ENCODE data around the gene APELA. TPM values are rescaled to one million over a fixed set of nuclear protein-coding genes. Genes with fewer than 3 reads are reported as not detected.
"Not testable (repeated sequence)": the region's sequence is repeated elsewhere in the genome, so short reads cannot be mapped to it uniquely, and the experiment has no call there.

Gene APELA
- total and polyA plus RNA-seq, 4 donors = 0.35 TPM; not detected in 3

GRCh38 chr4:164931551-164932324, 54.8 kb downstream of the APELA start:
- no peaks in the 10 kb centered on the region for H3K27me3 ChIP-seq (ENCODE audit: control insufficient read depth in 3 of 3, insufficient read depth in 3 of 3, low read length in 2 of 3)
- H3K27ac ChIP-seq (ENCODE audit: low read depth in 1 of 2, low read length in 1 of 2) = no peak overlapping the region
- no peak for DNase-seq
- no peaks in the 10 kb centered on the region for H3K36me3 ChIP-seq (ENCODE audit: control insufficient read depth in 4 of 4, insufficient read depth in 4 of 4, low read length in 4 of 4)
- ATAC-seq (ENCODE audit: insufficient read depth, low FRiP score) = no peak
- H3K9ac ChIP-seq (ENCODE audit: insufficient read depth in 1 of 2, low read length in 2 of 2) = no peak overlapping the region
- no peak overlapping the region for H3K4me3 ChIP-seq
- TF ChIP-seq CTCF (IDR thresholded peaks at IDR 0.05; ENCODE audit: control extremely low read depth, extremely low read depth) = no peak
- peaks cover 0 to 5% (median 0%) of the 10 kb centered on the region in 4 donors for H3K9me3 ChIP-seq (ENCODE audit: control insufficient read depth in 4 of 4, insufficient read depth in 3 of 4, low read length in 3 of 4)
- H3K4me1 ChIP-seq (ENCODE audit: control insufficient read depth in 5 of 5, insufficient read depth in 5 of 5, low read length in 5 of 5) = no peaks in the 10 kb centered on the region
- 84 to 89% methylated on average over 5 of the region's 5 CpGs for WGBS, 2 donors

- no peaks in the 10 kb centered on the region for H3K27me3 ChIP-seq (ENCODE audit: control insufficient read depth in 3 of 3, insufficient read depth in 3 of 3, low read length in 2 of 3)
- H3K36me3 ChIP-seq (ENCODE audit: control insufficient read depth in 4 of 4, insufficient read depth in 4 of 4, low read length in 4 of 4) = no peaks in the 10 kb centered on the region
- no peak for TF ChIP-seq CTCF (IDR thresholded peaks at IDR 0.05; ENCODE audit: control extremely low read depth, extremely low read depth)
- H3K4me1 ChIP-seq (ENCODE audit: control insufficient read depth in 5 of 5, insufficient read depth in 5 of 5, low read length in 5 of 5) = peaks cover 0 to 7% (median 0%) of the 10 kb centered on the region in 5 donors
- WGBS, 2 donors = 83 to 87% methylated on average over 11 of the region's 11 CpGs
- H3K9me3 ChIP-seq (ENCODE audit: control insufficient read depth in 4 of 4, insufficient read depth in 3 of 4, low read length in 3 of 4) = peaks cover 0 to 5% (median 0%) of the 10 kb centered on the region in 4 donors
- ATAC-seq (ENCODE audit: insufficient read depth, low FRiP score) (no peak), DNase-seq (no peak)
- H3K9ac ChIP-seq (ENCODE audit: insufficient read depth in 1 of 2, low read length in 2 of 2) = no peak overlapping the region
- H3K4me3 ChIP-seq = no peak overlapping the region
- no peak overlapping the region for H3K27ac ChIP-seq (ENCODE audit: low read depth in 1 of 2, low read length in 1 of 2)
These were observed 56.3 kb downstream of the APELA start for GRCh38 chr4:164933244-164933643.

GRCh38 chr4:164935363-164935762, 58.4 kb downstream of the APELA start:
- Histone ChIP-seq H3K27me3 (ENCODE audit: control insufficient read depth in 3 of 3, insufficient read depth in 3 of 3, low read length in 2 of 3) (no peaks in the 10 kb centered on the region), H3K4me1 (ENCODE audit: control insufficient read depth in 5 of 5, insufficient read depth in 5 of 5, low read length in 5 of 5) (peaks cover 0 to 7% (median 0%) of the 10 kb centered on the region in 5 donors), H3K36me3 (ENCODE audit: control insufficient read depth in 4 of 4, insufficient read depth in 4 of 4, low read length in 4 of 4) (no peaks in the 10 kb centered on the region), H3K27ac (ENCODE audit: low read depth in 1 of 2, low read length in 1 of 2) (no peak overlapping the region), H3K9me3 (ENCODE audit: control insufficient read depth in 4 of 4, insufficient read depth in 3 of 4, low read length in 3 of 4) (peaks cover 0 to 5% (median 0%) of the 10 kb centered on the region in 4 donors), H3K9ac (ENCODE audit: insufficient read depth in 1 of 2, low read length in 2 of 2) (no peak overlapping the region), H3K4me3 (no peak overlapping the region)
- TF ChIP-seq CTCF (IDR thresholded peaks at IDR 0.05; ENCODE audit: control extremely low read depth, extremely low read depth) = no peak
- no peak for ATAC-seq (ENCODE audit: insufficient read depth, low FRiP score)
- DNase-seq = no peak
- 66 to 77% methylated on average over 1 of the region's 1 CpG for WGBS, 2 donors

DNA sequence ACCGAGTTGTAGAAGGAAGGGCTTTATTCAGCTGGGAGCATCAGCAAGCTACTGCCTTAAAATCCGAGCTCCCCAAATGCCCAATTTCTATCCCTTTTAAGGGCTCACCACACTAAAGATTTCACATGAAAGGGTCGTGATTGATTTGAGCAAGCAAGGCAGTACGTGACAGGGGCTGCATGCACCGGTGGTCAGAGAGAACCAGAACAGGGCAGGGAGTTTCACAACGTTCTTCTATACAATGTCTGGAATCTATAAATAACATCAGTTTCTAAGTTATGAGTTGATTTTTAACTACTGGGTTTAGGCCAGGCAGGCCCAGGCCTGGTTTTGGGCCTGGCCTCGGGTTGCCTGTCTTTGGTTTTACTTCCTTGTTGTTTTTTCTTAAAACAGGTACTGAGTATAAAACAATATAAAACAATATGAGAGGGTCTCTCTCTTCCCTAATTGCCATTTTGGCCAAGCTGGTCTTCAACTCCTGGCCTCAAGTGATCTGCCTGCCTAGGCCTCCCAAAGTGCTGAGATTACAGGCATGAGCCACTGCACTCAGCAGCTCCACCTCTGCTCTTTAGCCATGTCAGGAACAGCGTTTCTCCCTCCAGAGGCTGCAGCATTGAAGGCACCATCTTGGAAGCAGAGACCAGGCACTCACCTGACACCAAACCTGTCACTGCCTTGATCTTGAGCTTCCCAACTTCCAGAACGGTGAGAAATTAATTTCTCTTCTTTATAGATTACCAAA, 59.1 kb downstream of the APELA start:
- not testable (repeated sequence) for H3K9me3 ChIP-seq (ENCODE audit: control insufficient read depth in 4 of 4, insufficient read depth in 3 of 4, low read length in 3 of 4); H3K4me3 ChIP-seq; DNase-seq; H3K27me3 ChIP-seq (ENCODE audit: control insufficient read depth in 3 of 3, insufficient read depth in 3 of 3, low read length in 2 of 3); H3K27ac ChIP-seq (ENCODE audit: low read depth in 1 of 2, low read length in 1 of 2); ATAC-seq (ENCODE audit: insufficient read depth, low FRiP score); H3K4me1 ChIP-seq (ENCODE audit: control insufficient read depth in 5 of 5, insufficient read depth in 5 of 5, low read length in 5 of 5); H3K9ac ChIP-seq (ENCODE audit: insufficient read depth in 1 of 2, low read length in 2 of 2); H3K36me3 ChIP-seq (ENCODE audit: control insufficient read depth in 4 of 4, insufficient read depth in 4 of 4, low read length in 4 of 4)
- WGBS, 2 donors = 79 to 90% methylated on average over 9 of the region's 9 CpGs
